NCI-H510A (cell line): ENCODE data around the gene ARL2.
"Not testable (repeated sequence)": the region's sequence is repeated elsewhere in the genome, so short reads cannot be mapped to it uniquely, and the experiment has no call there.

ENCODE experiments used
- DNase-seq: peaks from one replicate; lab custom pipeline; 2025; lab: John Stamatoyannopoulos, UW

Gene ARL2

GRCh38 chr11:65008016-65008415 lies 5.9 kb upstream of the ARL2 start:
- DNase-seq: no peak

- DNase-seq: no peak
These were observed 5.1 kb upstream of the ARL2 start for GRCh38 chr11:65008873-65009272.

- DNase-seq: peak; percentile 78
These were observed 651 bp upstream of the ARL2 start for GRCh38 chr11:65013130-65013887.

GRCh38 chr11:65014726-65015227 lies 817 bp downstream of the ARL2 start:
- no peak for DNase-seq

GRCh38 chr11:65016705-65017104 lies 2.7 kb downstream of the ARL2 start:
- DNase-seq: no peak

GRCh38 chr11:65017937-65018336 lies 4.0 kb downstream of the ARL2 start:
- no peak for DNase-seq

GRCh38 chr11:65019824-65020223 lies 5.9 kb downstream of the ARL2 start:
- DNase-seq: no peak

- DNase-seq: no peak
These were observed 7.0 kb downstream of the ARL2 start for GRCh38 chr11:65021003-65021402.

GRCh38 chr11:65021509-65021908 lies 7.5 kb downstream of the ARL2 start:
- no peak for DNase-seq

GRCh38 chr11:65023502-65023901 lies 9.5 kb downstream of the ARL2 start:
- not testable (repeated sequence) for DNase-seq

GRCh38 chr11:65026810-65027209 lies 12.8 kb downstream of the ARL2 start:
- no peak for DNase-seq

GRCh38 chr11:65027213-65028067 lies 13.5 kb downstream of the ARL2 start, which contains the start of gene SNX15:
Gene SNX15, plus strand, starts transcription at chr11:65027439. Its CDS starts 99 bp downstream, at chr11:65027538.
- DNase-seq: peak; percentile 96

- no peak for DNase-seq
These were observed 18.3 kb downstream of the ARL2 start for GRCh38 chr11:65032216-65032615.

- no peak for DNase-seq
These were observed 20.5 kb downstream of the ARL2 start for GRCh38 chr11:65034423-65034822.

- DNase-seq: no peak
These were observed 21.6 kb downstream of the ARL2 start for GRCh38 chr11:65035579-65035978.

GRCh38 chr11:65036931-65037330 lies 23.0 kb downstream of the ARL2 start:
- DNase-seq: no peak

- DNase-seq: no peak
These were observed 26.5 kb downstream of the ARL2 start for GRCh38 chr11:65040520-65040846.

GRCh38 chr11:65040847-65041622 lies 27.1 kb downstream of the ARL2 start, which contains the start of gene SAC3D1:
Gene SAC3D1, plus strand, starts transcription at chr11:65041210. Its CDS starts 83 bp downstream, at chr11:65041293.
- peak; percentile 98 for DNase-seq

- DNase-seq: no peak
These were observed 28.9 kb downstream of the ARL2 start for GRCh38 chr11:65042891-65043290.

- DNase-seq: no peak
These were observed 30.0 kb downstream of the ARL2 start for GRCh38 chr11:65043881-65044501.

GRCh38 chr11:65045061-65045460 lies 31.1 kb downstream of the ARL2 start:
- DNase-seq: no peak

- no peak for DNase-seq
These were observed 31.8 kb downstream of the ARL2 start for GRCh38 chr11:65045728-65046127.
